ENCODE measurements around the gene IER3IP1. TPM values are rescaled to one million over a fixed set of nuclear protein-coding genes. Genes with fewer than 3 reads are reported as not detected.
"Not testable (repeated sequence)": the region's sequence is repeated elsewhere in the genome, so short reads cannot be mapped to it uniquely, and the experiment has no call there.

Gene IER3IP1, protein sequence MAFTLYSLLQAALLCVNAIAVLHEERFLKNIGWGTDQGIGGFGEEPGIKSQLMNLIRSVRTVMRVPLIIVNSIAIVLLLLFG
- total RNA-seq, result 10 to 100 TPM; 11.3 to 18.6 (median 12.7) TPM

- DNase-seq (ENCODE audit: low spot score) (peak; percentile 67), ATAC-seq (ENCODE audit: low FRiP score) (peak; percentile 91)
- no peak for TF ChIP-seq CTCF (IDR thresholded peaks at IDR 0.05)
Measured at GRCh38 chr18:47175898-47176575, at the start of gene IER3IP1. Gene IER3IP1, minus strand, starts transcription at chr18:47176364. Its CDS starts 87 bp downstream, at chr18:47176277.

- no peak for ATAC-seq (ENCODE audit: low FRiP score)
- no peak for TF ChIP-seq CTCF (IDR thresholded peaks at IDR 0.05)
- no peak for DNase-seq (ENCODE audit: low spot score)
Measured at GRCh38 chr18:47215554-47216138, 39.5 kb upstream of the IER3IP1 start.

GRCh38 chr18:47209171-47209570 is 33.0 kb upstream of the IER3IP1 start:
- ATAC-seq (ENCODE audit: low FRiP score) (no peak), DNase-seq (ENCODE audit: low spot score) (no peak)
- no peak for TF ChIP-seq CTCF (IDR thresholded peaks at IDR 0.05)

DNA sequence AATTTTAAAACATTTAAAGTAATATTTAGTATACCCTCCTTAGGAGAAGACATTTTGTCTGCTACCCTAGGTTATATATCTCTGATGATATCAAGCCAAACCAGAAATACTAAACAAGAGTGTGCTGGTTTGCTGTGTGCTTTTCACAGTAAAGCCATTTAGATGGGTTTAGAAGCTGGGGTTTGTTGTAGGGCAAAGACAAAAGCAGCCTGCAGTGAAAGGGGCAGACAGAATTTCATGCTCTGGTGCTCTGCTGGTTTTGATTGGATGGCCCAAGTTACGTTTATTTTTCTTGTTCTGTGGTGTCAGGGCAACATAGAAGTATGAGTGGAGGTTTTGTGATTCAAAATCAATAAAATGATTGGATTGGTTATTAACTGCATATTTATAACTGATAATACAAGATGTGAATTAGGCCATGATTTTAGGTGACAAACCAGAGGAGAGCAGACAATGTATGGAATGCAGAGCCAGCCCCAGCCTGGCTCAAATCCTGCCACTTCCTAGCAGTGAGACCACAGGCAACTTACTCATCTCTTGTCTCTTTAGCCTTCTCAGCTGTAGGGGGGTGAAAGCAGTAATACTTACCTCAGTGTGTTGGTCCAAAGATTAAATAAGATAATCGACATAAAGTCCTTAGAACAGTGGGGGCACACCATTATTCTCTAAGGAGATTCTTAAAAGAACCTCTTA is 30.9 kb upstream of the IER3IP1 start:
- TF ChIP-seq CTCF (IDR thresholded peaks at IDR 0.05), result no peak
- no peak for DNase-seq (ENCODE audit: low spot score)
- no peak for ATAC-seq (ENCODE audit: low FRiP score)

GRCh38 chr18:47204908-47205522 is 28.9 kb upstream of the IER3IP1 start:
- ATAC-seq (ENCODE audit: low FRiP score) (no peak), DNase-seq (ENCODE audit: low spot score) (no peak)
- TF ChIP-seq CTCF (IDR thresholded peaks at IDR 0.05), result no peak

DNA sequence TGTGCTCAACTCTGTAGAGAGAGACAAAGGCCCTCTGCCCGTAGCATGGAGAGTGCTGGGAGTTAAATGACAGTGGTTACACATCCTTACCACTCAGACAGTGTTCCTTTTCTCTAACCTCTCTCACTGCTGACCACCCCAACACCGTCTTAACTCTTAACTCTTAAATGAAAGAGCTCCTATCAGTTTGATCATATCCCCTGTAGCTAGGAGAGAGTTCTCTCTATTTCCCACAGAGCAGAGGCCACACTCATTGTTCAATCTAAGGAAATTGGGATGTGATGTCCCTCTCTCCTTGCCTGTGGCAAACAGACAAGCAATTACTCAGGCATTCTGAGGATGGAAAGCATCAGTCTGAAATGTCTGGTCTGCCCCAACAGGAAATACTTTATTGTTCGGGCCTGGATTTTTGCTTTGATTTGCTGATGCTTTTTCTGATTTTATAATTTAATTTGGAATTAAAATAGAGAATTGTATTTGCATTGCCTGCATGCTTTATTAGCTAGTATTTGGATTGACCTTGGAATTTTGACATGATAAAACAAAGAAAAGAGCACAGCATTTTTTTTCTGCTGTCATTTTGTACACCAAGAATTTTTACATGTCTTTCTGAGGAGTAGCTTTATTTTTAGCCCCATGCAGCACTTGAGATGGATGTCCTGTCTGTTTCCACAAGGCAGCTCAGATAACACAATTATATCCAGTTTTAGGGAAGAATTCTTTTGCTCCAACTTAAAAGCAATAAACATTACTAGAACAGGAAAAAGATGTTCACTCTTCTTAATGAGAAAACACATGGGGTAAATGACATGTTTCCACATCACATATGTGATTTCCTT is 27.7 kb upstream of the IER3IP1 start:
- ATAC-seq (ENCODE audit: low FRiP score) (no peak), DNase-seq (ENCODE audit: low spot score) (no peak)
- TF ChIP-seq CTCF (IDR thresholded peaks at IDR 0.05), result no peak

- DNase-seq (ENCODE audit: low spot score); ATAC-seq (ENCODE audit: low FRiP score): not testable (repeated sequence)
Measured at GRCh38 chr18:47195961-47196360, 19.8 kb upstream of the IER3IP1 start.
